ENCODE data around the gene PPP2R2D.

DNA sequence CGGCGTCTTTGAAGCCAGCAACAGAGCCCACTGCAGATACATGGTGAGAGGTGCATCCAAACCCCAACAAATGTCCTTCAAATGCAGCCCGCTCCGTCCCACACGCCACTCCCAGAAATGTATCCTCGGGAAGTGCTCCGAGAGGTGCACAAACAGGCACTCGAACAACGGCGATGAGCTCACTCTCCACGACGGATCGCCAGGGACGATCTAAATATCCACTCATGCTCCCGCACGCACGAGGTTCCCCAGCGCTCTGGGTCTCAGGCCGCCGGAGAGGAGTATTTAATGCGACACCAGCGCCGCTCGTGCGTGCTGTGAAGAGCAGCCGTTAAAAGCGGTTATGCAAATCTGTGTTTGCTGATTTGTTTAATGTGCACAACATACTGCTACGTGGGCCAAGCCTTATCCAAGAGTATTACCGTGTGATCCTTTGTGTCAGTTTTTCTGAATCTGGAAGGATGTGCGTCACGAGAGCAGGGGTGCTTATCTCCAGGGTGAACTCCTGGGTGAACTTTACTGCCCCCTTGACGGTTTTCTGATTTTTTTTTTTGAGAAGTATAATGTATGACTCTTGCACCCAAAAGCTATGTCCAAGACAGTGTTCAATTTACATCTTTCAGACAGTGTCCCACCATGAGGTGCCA lies 48.5 kb upstream of the PPP2R2D start:
- TF ChIP-seq, protein P1, sequence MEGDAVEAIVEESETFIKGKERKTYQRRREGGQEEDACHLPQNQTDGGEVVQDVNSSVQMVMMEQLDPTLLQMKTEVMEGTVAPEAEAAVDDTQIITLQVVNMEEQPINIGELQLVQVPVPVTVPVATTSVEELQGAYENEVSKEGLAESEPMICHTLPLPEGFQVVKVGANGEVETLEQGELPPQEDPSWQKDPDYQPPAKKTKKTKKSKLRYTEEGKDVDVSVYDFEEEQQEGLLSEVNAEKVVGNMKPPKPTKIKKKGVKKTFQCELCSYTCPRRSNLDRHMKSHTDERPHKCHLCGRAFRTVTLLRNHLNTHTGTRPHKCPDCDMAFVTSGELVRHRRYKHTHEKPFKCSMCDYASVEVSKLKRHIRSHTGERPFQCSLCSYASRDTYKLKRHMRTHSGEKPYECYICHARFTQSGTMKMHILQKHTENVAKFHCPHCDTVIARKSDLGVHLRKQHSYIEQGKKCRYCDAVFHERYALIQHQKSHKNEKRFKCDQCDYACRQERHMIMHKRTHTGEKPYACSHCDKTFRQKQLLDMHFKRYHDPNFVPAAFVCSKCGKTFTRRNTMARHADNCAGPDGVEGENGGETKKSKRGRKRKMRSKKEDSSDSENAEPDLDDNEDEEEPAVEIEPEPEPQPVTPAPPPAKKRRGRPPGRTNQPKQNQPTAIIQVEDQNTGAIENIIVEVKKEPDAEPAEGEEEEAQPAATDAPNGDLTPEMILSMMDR (IDR thresholded peaks at IDR 0.05): no peak
- TF ChIP-seq, protein P2, sequence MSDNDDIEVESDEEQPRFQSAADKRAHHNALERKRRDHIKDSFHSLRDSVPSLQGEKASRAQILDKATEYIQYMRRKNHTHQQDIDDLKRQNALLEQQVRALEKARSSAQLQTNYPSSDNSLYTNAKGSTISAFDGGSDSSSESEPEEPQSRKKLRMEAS (IDR thresholded peaks at IDR 0.05; ENCODE audit: low read depth): no peak
- no peak for TF ChIP-seq JUND (IDR thresholded peaks at IDR 0.05)
- TF ChIP-seq POLR2AphosphoS5 (IDR thresholded peaks at IDR 0.05; ENCODE audit: low read depth, low read length): no peak
- TF ChIP-seq EZH2phosphoT487 (IDR thresholded peaks at IDR 0.05; ENCODE audit: borderline replicate concordance, low read depth): no peak
- TF ChIP-seq NFIC (IDR thresholded peaks at IDR 0.05; ENCODE audit: borderline replicate concordance): no peak
- TF ChIP-seq, protein P3, sequence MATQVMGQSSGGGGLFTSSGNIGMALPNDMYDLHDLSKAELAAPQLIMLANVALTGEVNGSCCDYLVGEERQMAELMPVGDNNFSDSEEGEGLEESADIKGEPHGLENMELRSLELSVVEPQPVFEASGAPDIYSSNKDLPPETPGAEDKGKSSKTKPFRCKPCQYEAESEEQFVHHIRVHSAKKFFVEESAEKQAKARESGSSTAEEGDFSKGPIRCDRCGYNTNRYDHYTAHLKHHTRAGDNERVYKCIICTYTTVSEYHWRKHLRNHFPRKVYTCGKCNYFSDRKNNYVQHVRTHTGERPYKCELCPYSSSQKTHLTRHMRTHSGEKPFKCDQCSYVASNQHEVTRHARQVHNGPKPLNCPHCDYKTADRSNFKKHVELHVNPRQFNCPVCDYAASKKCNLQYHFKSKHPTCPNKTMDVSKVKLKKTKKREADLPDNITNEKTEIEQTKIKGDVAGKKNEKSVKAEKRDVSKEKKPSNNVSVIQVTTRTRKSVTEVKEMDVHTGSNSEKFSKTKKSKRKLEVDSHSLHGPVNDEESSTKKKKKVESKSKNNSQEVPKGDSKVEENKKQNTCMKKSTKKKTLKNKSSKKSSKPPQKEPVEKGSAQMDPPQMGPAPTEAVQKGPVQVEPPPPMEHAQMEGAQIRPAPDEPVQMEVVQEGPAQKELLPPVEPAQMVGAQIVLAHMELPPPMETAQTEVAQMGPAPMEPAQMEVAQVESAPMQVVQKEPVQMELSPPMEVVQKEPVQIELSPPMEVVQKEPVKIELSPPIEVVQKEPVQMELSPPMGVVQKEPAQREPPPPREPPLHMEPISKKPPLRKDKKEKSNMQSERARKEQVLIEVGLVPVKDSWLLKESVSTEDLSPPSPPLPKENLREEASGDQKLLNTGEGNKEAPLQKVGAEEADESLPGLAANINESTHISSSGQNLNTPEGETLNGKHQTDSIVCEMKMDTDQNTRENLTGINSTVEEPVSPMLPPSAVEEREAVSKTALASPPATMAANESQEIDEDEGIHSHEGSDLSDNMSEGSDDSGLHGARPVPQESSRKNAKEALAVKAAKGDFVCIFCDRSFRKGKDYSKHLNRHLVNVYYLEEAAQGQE (IDR thresholded peaks at IDR 0.05; ENCODE audit: low read depth, low read length): no peak
- TF ChIP-seq EP300 (IDR thresholded peaks at IDR 0.05; ENCODE audit: borderline replicate concordance in 1 of 2, low read depth in 1 of 2, low read length in 1 of 2): no peak
- no peak for TF ChIP-seq TAF1 (IDR thresholded peaks at IDR 0.05; ENCODE audit: borderline replicate concordance, low read depth, low read length)
- TF ChIP-seq YY1 (IDR thresholded peaks at IDR 0.05; ENCODE audit: low read depth): no peak
- no peak for TF ChIP-seq MEF2A (IDR thresholded peaks at IDR 0.05; ENCODE audit: borderline replicate concordance, low read depth)
- no peak for TF ChIP-seq SMC3 (IDR thresholded peaks at IDR 0.05; ENCODE audit: low read depth, low read length)

Measured in SK-N-SH (cell line).